LNCAP (cell line): Measurements from ENCODE around the gene TPST1.

Experiments
- CTCF ChIP-seq: fragments of 450-650 bp; IDR thresholded peaks from 2 replicates; pipeline ENCODE4 v1.5.1; 2017; ENCODE audit warnings: mild to moderate bottlenecking

The TPST1 gene

GRCh38 chr7:66236713-66237303, 31.7 kb downstream of the TPST1 start:
- TF ChIP-seq CTCF: no peak

DNA sequence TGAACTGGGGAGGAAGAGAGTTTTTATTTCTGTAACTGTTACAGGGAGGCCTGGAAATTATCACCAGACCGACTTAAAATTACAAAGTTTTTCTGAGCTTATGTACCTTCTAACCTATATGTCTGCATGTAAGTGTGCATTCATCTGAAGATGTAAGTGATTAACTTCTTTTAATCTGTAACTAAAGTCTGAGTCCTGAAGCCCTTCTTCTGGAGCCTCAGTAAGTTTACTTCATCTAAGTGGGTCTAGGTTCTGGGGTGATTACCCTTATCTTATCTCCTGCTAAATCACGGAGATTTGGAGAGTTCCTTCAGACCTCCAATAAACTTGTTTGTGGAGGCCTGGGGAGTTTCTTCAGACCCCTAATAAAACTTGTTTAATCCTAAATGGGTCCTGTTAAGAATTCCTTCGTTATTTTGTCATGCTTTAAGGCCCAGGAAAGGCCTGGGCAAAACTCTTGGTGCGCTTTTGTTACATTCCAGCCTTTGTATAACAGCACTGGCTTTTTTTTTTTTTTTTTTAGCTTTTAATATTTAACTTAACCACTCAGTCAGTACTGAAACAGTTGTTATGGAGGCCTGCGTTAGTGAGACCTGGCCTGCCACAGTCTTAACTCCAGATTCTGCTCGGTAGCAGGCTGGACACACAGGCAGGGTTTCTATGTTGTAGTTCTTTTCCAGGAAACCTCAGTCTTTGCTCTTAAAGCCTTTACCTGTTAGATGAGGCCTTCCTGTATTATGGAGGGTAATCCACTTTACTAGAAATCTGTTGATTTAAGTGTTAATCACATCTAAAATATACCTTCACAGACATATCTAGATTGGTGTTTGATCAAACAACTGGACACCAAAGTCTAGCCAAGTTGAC, 33.0 kb downstream of the TPST1 start:
- TF ChIP-seq CTCF: no peak

DNA sequence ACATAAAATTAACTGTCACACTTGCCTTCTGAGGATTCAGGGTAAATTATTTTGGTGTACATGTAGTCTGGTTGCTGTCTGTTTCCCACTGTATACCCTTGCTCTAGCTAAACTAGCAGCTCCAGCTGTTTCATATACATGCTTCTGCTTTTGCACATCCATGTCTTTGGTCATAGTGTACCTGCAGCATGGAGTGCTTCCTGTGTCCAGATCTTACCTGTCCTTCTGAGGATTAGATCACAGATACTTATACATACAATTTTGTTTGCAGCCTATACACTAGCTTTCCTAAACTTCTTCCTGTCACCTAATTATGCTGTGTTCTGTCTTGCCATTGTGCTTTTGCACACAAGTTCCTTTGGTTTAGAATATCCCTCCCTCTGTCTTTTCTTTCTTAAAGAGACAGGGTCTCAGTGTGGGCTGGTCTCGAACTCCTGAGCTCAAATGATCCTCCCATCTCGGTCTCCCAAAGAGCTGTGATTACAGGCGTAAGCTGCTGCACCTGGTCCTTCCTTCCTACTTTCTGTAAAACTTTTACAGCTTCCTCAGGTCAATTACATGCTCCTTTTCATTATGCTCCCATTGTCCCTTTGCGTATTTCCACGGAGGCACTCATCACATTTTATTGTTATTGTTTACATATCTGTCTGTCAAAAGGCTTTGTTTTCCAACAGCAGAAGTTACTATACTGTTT, 33.8 kb downstream of the TPST1 start:
- no peak for TF ChIP-seq CTCF

DNA sequence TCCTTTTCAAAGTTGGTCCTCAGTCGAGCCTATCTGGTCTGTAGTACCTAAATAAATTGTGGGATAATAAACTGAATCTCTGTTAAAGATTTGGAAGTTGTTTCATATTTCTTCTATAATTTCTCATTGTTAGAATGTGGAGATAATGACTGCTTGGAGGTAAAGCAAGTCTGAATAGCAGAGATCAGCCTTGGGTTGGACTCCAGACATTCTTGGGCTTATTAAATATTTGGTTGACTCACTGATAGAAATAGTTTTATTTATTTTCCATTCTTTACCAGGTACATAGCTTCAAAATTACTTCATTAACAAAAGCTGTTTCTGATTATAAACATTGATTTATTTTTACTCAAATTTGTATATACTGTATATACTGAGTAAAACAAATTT, 34.3 kb downstream of the TPST1 start:
- no peak for TF ChIP-seq CTCF

GRCh38 chr7:66245008-66245407, 39.9 kb downstream of the TPST1 start:
- TF ChIP-seq CTCF: no peak

DNA sequence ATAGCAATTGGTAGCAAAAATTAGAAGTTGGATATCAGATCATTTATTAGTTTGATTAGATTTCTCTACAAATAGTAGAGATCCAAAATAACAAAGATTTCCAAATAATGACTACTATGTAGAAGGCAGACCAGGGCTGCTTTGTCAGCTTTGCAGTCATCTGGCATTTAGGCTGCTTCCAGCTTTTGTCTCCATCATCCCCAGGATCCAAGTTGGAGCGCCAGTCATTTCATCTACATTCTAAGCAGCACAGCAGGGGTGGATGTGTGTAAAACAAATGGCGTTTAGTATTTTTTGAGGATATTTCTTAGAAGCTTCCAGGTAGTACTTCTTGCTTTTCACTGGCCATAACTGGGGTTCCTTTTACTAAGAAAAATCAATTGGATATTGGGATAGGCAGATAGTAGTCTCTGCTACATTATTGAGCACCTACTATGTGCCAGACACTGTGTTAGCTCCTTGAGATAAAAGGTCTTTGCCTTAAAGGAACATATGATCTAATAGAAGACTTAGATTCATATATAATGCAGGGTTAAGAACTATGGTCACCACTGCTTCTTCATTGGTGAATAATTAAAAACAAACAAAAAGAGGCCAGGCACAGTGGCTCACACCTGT, 41.5 kb downstream of the TPST1 start:
- TF ChIP-seq CTCF: no peak

DNA sequence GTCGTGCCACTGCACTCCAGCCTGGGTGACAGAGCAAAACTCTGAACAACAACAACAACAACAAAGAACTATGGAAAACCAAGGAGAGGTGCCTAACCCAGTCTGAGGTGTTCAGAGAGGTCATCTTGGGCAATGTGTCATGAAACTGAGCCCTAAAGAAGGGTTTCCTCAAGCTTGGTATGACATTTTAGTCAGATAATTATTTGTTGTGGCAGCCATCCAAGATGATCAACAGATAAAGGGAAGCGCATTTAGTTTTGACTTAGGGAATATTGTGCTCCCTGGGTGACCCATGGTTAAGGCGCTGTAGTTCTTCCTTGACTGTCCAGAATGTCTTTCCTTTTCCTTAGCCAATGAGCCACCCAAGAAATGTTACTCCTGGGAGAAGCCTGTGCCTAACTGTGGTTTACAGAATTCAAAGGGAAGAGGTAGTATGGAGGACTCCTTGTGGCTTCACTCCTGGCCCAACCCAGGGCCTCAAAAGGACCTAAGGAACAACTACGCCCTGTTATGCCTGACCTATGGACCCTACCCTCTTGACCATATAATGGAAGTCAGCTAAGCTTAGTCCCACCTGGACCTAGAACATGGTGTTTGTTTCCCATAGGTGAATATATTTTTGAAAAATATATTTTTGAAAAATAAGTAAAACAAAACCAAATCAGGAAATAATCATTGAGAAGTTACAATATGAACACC, 42.4 kb downstream of the TPST1 start:
- no peak for TF ChIP-seq CTCF
